D721Med (cell line): ENCODE measurements around the gene GID4.

Experiments
- DNase-seq: peaks from one replicate; pipeline ENCODE4 v3.0.0; 2011; ENCODE audit warnings: low spot score; ENCODE audit not compliant: insufficient read length
- FAIRE-seq: peaks from 2 replicates; lab custom pipeline; 2011; peaks lifted over from hg19 to GRCh38; lab: Jason Lieb, UNC
- CTCF ChIP-seq: IDR thresholded peaks from 2 replicates; pipeline ENCODE4 v1.5.1; 2012; ENCODE audit warnings: mild to moderate bottlenecking, control low read depth; ENCODE audit not compliant: insufficient read depth; ENCODE audit errors: missing control alignments

Gene GID4

GRCh38 chr17:18111330-18111971 lies 72.2 kb downstream of the GID4 start:
- no peak for DNase-seq
- no peak for FAIRE-seq
- TF ChIP-seq CTCF: no peak

GRCh38 chr17:18115517-18115916 lies 76.3 kb downstream of the GID4 start:
- FAIRE-seq: no peak
- no peak for DNase-seq
- no peak for TF ChIP-seq CTCF

- no peak for TF ChIP-seq CTCF
- DNase-seq (no peak), FAIRE-seq (no peak)
These were observed 76.9 kb downstream of the GID4 start for GRCh38 chr17:18116078-18116477.

GRCh38 chr17:18117533-18117932 lies 78.3 kb downstream of the GID4 start:
- DNase-seq (no peak), FAIRE-seq (no peak)
- TF ChIP-seq CTCF: no peak
